Fibroblast of pulmonary artery (primary cell): ENCODE results near the gene TRPV6.

ENCODE experiments used
- DNase-seq: peaks from one replicate; pipeline ENCODE4 v3.0.0-alpha.2; 2010; ENCODE audit warnings: low read depth
- H3K4me3 ChIP-seq: replicated peaks from 2 replicates; pipeline ENCODE4 v1.5.1; 2011; ENCODE audit warnings: low read depth, mild to moderate bottlenecking, control low read depth, low read length, moderate library complexity
- CTCF ChIP-seq: IDR thresholded peaks from 2 replicates; pipeline ENCODE4 v1.5.1; 2011; ENCODE audit warnings: mild to moderate bottlenecking, control low read depth, low read length, inconsistent platforms; ENCODE audit errors: missing control alignments

Gene TRPV6

GRCh38 chr7:142894985-142895593, 9.5 kb upstream of the TRPV6 start:
- no peak for DNase-seq
- TF ChIP-seq CTCF: no peak
- H3K4me3 ChIP-seq: no peak overlapping the region

GRCh38 chr7:142894112-142894984, 8.8 kb upstream of the TRPV6 start:
- DNase-seq: no peak
- TF ChIP-seq CTCF: no peak

GRCh38 chr7:142892951-142893350, 7.4 kb upstream of the TRPV6 start:
- TF ChIP-seq CTCF: no peak
- DNase-seq: no peak
- no peak overlapping the region for H3K4me3 ChIP-seq

More at GRCh38 chr7:142894112-142894984, 8.8 kb upstream of the TRPV6 start:
- H3K4me3 ChIP-seq: no peak overlapping the region

GRCh38 chr7:142891490-142892082, 6.0 kb upstream of the TRPV6 start:
- no peak for TF ChIP-seq CTCF
- H3K4me3 ChIP-seq: no peak overlapping the region
- DNase-seq: no peak

- no peak for TF ChIP-seq CTCF
- DNase-seq: no peak
Observed at GRCh38 chr7:142890874-142891485, 5.4 kb upstream of the TRPV6 start.

GRCh38 chr7:142889816-142890215, 4.3 kb upstream of the TRPV6 start:
- no peak for TF ChIP-seq CTCF
- DNase-seq: no peak
- no peak overlapping the region for H3K4me3 ChIP-seq

More at GRCh38 chr7:142890874-142891485, 5.4 kb upstream of the TRPV6 start:
- no peak overlapping the region for H3K4me3 ChIP-seq
